ENCODE measurements around the gene ZNF750.
A peak's percentile ranks its signal among the peaks of the same experiment; 100 is the strongest.

The ZNF750 gene
- total RNA-seq: 0 reads per million in 3 donors

DNA sequence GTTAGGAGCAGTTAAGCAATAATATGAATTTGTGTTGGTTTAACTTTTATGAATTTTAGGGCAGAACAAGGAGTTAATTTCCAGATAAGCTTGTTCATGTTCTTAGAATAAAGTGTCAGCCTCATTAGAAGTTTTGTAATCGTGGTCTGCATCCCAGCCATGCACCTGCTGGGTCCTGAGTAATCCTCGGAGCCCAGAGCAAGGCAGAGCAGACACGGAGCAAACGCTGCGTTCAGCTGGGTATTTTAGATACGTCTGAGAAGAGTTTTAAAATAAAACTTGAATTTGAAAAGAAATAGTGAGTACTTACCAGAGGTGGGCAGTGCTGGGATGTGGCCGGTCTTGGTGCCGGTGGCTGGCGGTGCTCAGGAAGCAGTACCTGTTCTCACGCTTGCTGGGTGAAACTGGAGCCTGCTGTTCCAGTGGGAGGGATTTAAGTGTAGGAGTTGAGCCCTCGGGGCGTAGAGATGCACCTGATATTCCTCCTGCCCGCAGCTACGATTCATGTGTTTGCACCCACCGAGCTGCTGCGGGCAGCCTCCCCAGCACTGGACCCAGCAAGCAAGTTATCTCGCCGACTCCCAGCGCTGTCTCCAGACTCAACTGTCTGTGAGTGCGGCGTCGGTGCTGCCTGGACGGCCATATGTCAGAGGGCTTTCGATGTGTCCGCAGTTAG, at the start of gene ZNF750:
Gene ZNF750, minus strand, starts transcription at position 406 of the 676 bp plus-strand sequence. CDS start 7,568 bp downstream, outside the sequence.
- no peaks in the 10 kb centered on the region for H3K27me3 ChIP-seq (replicated peaks; ENCODE audit: control insufficient read depth, insufficient read depth, low read length, poor library complexity, severe bottlenecking)
- no peaks in the 10 kb centered on the region for H3K9me3 ChIP-seq (ENCODE audit: control insufficient read depth, low read length)
- H3K36me3 ChIP-seq (ENCODE audit: control insufficient read depth, insufficient read depth, low read length): no peaks in the 10 kb centered on the region
- no peak for DNase-seq
- no peak within 1 kb of the TSS for H3K27ac ChIP-seq (ENCODE audit: insufficient read depth, low read length, poor library complexity, severe bottlenecking)
- no peak within 1 kb of the TSS for H3K4me3 ChIP-seq (ENCODE audit: insufficient read depth, low read depth, low read length, poor library complexity, severe bottlenecking)
- no peaks in the 10 kb centered on the region for H3K4me1 ChIP-seq (ENCODE audit: control insufficient read depth, insufficient read depth, low read length, poor library complexity, severe bottlenecking)

DNA sequence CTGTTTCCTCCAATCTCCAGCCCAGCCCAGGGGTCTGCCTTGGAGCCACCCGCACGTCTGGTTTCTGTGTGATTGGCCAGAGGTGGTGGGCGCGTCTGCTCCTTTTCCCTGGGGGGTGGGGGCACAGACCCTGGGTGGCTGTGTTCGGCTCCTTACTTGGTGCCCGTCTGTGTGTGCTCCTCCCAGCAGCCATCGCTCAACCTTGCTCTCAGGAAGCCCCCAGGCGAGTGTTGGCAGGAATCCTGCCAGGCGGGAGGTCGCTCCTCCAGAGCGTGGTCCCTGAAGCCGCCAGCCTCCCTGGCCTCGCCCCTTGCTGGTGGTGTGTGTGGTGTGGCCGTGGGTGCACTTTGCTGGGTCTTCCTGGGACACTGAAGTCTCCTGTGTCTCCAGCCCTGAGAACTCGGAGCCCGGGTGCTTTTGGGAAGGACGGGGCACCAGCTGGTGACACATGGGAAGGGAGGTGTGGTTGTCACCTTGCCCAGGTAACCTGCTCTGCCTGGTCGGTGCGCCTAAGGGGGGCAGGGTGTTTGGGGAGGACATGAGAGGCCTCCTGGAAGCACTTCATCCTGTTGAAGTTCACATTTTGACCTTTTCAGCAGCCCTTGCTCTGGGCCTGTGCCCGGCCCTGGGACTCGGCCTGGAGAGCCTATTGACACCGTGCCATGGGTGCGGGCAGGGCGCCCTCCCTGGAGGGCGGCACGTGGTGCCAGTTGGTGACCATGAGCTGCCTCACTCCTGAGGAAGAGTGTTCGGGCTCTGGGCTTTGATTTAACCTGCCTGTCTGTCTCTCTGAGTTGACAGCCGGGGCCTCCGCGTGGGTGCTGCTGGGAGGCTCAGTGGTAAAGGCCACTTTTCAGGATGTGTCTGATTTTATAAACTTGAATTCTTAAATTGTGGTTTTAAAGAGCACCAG, 49.0 kb upstream of the ZNF750 start:
- Histone ChIP-seq H3K4me1 (ENCODE audit: control insufficient read depth, insufficient read depth, low read length, poor library complexity, severe bottlenecking) (peaks cover 37% of the 10 kb centered on the region), H3K27me3 (replicated peaks; ENCODE audit: control insufficient read depth, insufficient read depth, low read length, poor library complexity, severe bottlenecking) (no peaks in the 10 kb centered on the region), H3K27ac (ENCODE audit: insufficient read depth, low read length, poor library complexity, severe bottlenecking) (no peak overlapping the region), H3K9me3 (ENCODE audit: control insufficient read depth, low read length) (no peaks in the 10 kb centered on the region), H3K36me3 (ENCODE audit: control insufficient read depth, insufficient read depth, low read length) (peaks cover 8% of the 10 kb centered on the region), H3K4me3 (ENCODE audit: insufficient read depth, low read depth, low read length, poor library complexity, severe bottlenecking) (no peak overlapping the region)
- no peak for DNase-seq

DNA sequence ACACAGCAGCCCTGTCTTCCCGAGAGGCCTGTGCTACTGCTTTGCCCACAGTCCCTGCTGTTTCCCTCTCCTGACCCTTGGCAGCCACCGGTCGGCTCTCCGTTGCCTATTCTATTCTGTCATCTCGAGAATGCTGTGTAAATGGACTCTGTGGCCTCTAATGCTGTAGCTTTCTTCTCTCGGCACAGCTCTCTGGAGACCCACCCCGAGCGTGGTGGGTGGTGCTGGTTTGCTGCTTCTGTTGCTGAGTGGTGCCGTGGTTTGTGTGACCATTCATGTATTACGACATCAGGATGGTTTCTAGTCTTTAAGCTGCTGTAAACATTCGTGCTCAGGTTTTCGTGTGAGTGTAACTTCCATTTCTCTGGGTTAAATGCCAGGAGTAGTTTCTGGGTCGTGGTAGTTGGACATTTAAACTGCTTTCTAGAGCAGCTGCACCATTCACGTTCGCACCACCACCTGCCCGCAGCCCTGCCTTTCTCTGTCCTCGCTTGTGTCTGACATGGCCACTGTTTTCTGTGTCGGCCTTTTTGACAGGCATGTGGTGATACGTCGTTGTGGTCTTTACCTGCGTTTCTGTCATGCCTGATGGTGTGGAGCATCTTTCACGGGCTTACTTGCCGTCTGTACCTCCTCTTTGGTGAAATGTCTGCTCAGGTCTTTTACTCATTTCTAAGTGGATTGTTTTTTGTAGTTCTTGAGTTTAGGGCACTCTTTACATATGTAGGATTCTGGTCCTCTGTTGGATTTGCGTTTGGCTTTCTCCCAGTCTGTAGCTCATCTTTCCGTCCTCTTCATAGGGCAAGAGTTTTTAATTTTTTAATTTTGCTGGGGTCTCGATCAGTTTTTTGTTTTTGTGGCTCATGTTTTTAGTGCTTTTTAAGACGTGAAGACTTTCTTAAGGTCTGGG, 47.7 kb upstream of the ZNF750 start:
- no peak overlapping the region for H3K27ac ChIP-seq (ENCODE audit: insufficient read depth, low read length, poor library complexity, severe bottlenecking)
- H3K36me3 ChIP-seq (ENCODE audit: control insufficient read depth, insufficient read depth, low read length): peaks cover 8% of the 10 kb centered on the region
- H3K4me3 ChIP-seq (ENCODE audit: insufficient read depth, low read depth, low read length, poor library complexity, severe bottlenecking): no peak overlapping the region
- peaks cover 41% of the 10 kb centered on the region for H3K4me1 ChIP-seq (ENCODE audit: control insufficient read depth, insufficient read depth, low read length, poor library complexity, severe bottlenecking)
- no peak for DNase-seq
- no peaks in the 10 kb centered on the region for H3K9me3 ChIP-seq (ENCODE audit: control insufficient read depth, low read length)
- H3K27me3 ChIP-seq (replicated peaks; ENCODE audit: control insufficient read depth, insufficient read depth, low read length, poor library complexity, severe bottlenecking): no peaks in the 10 kb centered on the region

DNA sequence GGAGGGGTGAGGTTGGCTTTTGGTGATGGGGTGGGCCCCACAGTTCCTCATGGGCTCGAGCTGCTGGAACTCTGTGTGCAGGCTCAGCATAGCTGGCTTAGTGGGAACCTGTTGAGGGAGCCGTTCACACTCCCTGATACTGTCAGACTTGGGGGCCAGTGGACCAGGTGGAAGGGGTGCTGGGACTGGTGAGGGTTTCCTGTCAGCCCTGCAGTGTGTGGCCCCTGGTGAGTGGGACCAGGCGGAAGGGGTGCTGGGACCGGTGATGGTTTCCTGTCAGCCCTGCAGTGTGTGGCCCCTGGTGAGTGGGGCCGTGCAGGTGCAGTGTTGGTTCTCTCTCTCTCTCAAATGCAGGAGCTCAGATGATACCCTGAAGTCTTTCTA, 45.1 kb upstream of the ZNF750 start:
- Histone ChIP-seq H3K9me3 (ENCODE audit: control insufficient read depth, low read length) (no peaks in the 10 kb centered on the region), H3K27ac (ENCODE audit: insufficient read depth, low read length, poor library complexity, severe bottlenecking) (peak overlapping the region; percentile 58), H3K4me3 (ENCODE audit: insufficient read depth, low read depth, low read length, poor library complexity, severe bottlenecking) (no peak overlapping the region), H3K36me3 (ENCODE audit: control insufficient read depth, insufficient read depth, low read length) (peaks cover 5% of the 10 kb centered on the region), H3K27me3 (replicated peaks; ENCODE audit: control insufficient read depth, insufficient read depth, low read length, poor library complexity, severe bottlenecking) (no peaks in the 10 kb centered on the region), H3K4me1 (ENCODE audit: control insufficient read depth, insufficient read depth, low read length, poor library complexity, severe bottlenecking) (peaks cover 54% of the 10 kb centered on the region)
- peak in 1 of 3 donors; percentile 18 for DNase-seq

DNA sequence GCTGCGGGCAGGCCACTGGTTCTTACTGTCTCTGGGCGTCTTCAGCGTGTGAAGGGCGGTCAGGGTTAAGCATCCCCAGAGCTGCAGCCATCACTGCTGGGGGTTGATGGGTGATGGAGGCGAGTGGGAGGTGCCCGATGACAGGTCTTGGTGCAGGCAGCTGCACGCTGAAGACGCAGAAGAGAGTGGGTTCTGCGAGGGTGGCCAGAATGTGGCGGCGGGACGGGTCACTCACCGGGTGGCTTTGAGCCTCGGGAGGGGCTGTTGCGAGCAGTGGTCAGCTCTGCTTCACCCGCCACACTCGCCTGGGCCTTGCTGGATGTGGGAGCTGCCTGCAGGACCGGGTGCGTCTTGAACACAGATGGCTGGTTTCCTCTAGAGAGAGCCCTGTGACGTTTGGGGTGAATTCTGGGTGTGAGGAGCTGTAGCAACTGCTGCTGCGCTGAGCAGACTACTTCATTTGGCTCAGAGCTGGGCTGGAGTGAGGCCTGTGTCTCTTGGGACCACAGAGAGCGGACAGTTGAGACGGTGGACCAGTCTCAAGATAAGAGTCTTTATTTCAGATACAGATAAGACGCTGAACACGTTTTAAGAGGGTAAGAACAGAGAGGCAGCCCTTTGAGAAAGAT, 44.6 kb upstream of the ZNF750 start:
- H3K27ac ChIP-seq (ENCODE audit: insufficient read depth, low read length, poor library complexity, severe bottlenecking): peak overlapping the region; percentile 58
- no peak for DNase-seq
- H3K36me3 ChIP-seq (ENCODE audit: control insufficient read depth, insufficient read depth, low read length): no peaks in the 10 kb centered on the region
- no peak overlapping the region for H3K4me3 ChIP-seq (ENCODE audit: insufficient read depth, low read depth, low read length, poor library complexity, severe bottlenecking)
- no peaks in the 10 kb centered on the region for H3K9me3 ChIP-seq (ENCODE audit: control insufficient read depth, low read length)
- no peaks in the 10 kb centered on the region for H3K27me3 ChIP-seq (replicated peaks; ENCODE audit: control insufficient read depth, insufficient read depth, low read length, poor library complexity, severe bottlenecking)
- H3K4me1 ChIP-seq (ENCODE audit: control insufficient read depth, insufficient read depth, low read length, poor library complexity, severe bottlenecking): peaks cover 54% of the 10 kb centered on the region

DNA sequence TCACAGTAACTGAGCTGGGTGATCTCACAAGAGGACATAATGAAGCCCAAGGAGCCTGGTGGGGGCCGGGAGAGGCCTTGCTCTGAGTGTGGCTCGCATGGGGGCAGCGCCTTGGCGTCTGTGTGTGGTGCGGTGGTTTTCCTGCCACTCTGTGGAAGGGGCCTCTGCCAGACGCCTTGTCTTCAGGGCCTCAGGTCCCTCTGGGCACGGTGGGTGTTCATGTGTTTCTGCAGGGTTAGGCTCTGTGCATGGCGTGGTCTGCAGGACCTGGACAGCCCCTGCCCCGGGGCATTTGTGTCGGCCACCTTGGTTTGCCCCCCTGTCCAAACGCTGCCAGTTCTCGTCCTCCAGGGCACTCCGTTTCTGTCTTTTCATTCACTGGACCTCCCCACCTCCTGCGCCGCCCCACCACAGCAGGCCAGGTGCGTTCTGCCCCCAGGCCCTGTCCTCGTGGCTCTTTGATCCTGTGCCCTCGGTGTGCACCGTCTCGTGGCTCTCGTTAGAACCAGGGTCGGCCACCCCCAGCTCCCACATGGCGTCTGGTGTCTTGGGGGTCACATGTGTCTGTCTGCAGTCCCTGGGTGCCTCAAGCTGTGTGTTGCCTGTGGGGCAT, 43.7 kb upstream of the ZNF750 start:
- DNase-seq: no peak
- Histone ChIP-seq H3K27ac (ENCODE audit: insufficient read depth, low read length, poor library complexity, severe bottlenecking) (peak overlapping the region; percentile 59), H3K9me3 (ENCODE audit: control insufficient read depth, low read length) (no peaks in the 10 kb centered on the region), H3K27me3 (replicated peaks; ENCODE audit: control insufficient read depth, insufficient read depth, low read length, poor library complexity, severe bottlenecking) (no peaks in the 10 kb centered on the region), H3K36me3 (ENCODE audit: control insufficient read depth, insufficient read depth, low read length) (no peaks in the 10 kb centered on the region), H3K4me1 (ENCODE audit: control insufficient read depth, insufficient read depth, low read length, poor library complexity, severe bottlenecking) (peaks cover 54% of the 10 kb centered on the region), H3K4me3 (ENCODE audit: insufficient read depth, low read depth, low read length, poor library complexity, severe bottlenecking) (no peak overlapping the region)

DNA sequence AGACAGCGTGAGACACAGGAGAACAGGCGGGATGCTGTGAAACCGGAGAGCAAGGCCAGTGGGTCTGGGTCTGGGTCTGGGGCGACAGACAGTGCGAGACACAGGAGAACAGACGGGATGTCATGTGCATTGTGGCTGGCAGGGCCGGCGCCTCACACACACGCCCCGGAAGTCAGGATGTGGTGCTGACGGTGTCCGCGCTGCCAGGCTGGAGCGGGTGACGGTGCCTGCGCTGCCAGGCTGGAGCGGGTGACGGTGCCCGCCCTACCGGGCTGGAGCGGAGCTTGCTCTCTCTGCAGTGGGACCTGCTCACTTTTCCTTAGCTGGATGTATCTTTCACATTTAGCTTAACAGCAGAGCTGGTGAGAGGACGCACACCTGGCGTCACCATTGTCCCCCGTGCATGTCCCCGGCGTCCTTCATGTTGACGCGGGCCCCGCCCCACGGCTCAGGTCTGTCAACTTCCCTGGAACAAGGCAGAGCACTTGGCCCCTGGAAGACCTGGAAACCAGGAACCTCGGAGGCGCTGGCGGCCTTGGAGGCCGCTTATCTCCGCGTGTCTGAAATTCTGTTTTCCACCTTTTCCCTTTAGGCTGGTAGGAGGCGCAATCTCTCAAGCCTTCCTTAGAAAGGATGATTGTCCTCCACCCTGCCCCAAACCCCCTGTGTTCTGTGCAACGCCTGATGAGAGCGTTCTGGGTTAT, 43.0 kb upstream of the ZNF750 start:
- Histone ChIP-seq H3K4me1 (ENCODE audit: control insufficient read depth, insufficient read depth, low read length, poor library complexity, severe bottlenecking) (peaks cover 54% of the 10 kb centered on the region), H3K36me3 (ENCODE audit: control insufficient read depth, insufficient read depth, low read length) (no peaks in the 10 kb centered on the region), H3K27me3 (replicated peaks; ENCODE audit: control insufficient read depth, insufficient read depth, low read length, poor library complexity, severe bottlenecking) (no peaks in the 10 kb centered on the region), H3K9me3 (ENCODE audit: control insufficient read depth, low read length) (no peaks in the 10 kb centered on the region), H3K4me3 (ENCODE audit: insufficient read depth, low read depth, low read length, poor library complexity, severe bottlenecking) (peak overlapping the region; percentile 9), H3K27ac (ENCODE audit: insufficient read depth, low read length, poor library complexity, severe bottlenecking) (peak overlapping the region; percentile 59)
- peak; percentile 78 to 87 (median 87) for DNase-seq

DNA sequence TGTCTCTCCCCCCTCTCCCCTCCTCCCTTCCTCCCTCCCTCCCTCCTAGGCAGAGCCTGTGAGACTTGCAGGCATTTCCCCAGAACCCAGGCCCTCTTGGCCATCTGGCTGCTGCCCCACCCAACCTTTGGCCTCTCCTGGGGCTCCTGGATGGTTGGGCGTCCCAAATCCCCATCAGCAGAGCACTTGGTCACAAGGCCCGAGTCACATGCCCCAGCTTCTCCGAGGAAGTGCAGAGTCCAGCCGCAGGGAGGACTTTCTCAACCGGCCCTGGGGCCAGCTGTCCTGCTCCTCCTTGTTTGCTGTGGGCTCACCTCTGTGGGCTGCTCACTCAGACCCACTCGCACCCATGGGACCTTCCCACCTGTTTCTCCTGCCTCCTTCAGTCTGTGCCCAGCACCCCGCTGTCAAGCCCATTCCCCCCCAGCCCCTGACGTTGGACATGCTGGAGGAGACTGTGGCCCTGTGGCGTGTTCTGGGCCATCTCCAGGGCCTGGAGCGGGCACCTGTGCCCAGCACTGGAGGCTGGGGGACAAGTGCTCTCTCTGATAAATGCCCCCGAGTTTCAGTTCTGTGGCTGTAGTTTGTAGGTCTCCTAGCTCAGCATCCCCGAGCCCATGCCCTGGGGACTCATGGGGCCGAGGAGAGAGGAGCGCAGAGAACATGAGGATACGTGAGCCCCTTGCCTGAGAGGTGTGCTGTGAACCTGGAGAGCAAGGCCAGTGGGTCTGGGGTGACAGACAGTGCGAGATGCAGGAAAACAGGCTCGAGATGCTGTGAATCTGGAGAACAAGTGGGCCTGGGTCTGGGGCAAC, 42.3 kb upstream of the ZNF750 start:
- Histone ChIP-seq H3K9me3 (ENCODE audit: control insufficient read depth, low read length) (no peaks in the 10 kb centered on the region), H3K27ac (ENCODE audit: insufficient read depth, low read length, poor library complexity, severe bottlenecking) (peak overlapping the region; percentile 59), H3K4me3 (ENCODE audit: insufficient read depth, low read depth, low read length, poor library complexity, severe bottlenecking) (peak overlapping the region; percentile 9), H3K27me3 (replicated peaks; ENCODE audit: control insufficient read depth, insufficient read depth, low read length, poor library complexity, severe bottlenecking) (no peaks in the 10 kb centered on the region), H3K36me3 (ENCODE audit: control insufficient read depth, insufficient read depth, low read length) (no peaks in the 10 kb centered on the region), H3K4me1 (ENCODE audit: control insufficient read depth, insufficient read depth, low read length, poor library complexity, severe bottlenecking) (peaks cover 54% of the 10 kb centered on the region)
- no peak for DNase-seq
